Measurements from ENCODE around the gene TBC1D2B. TPM values are rescaled to one million over a fixed set of nuclear protein-coding genes. Genes with fewer than 3 reads are reported as not detected.

TBC1D2B gene
- total and polyA plus RNA-seq, 11 donors = 5.1 to 45.2 (median 10.1) TPM

DNA sequence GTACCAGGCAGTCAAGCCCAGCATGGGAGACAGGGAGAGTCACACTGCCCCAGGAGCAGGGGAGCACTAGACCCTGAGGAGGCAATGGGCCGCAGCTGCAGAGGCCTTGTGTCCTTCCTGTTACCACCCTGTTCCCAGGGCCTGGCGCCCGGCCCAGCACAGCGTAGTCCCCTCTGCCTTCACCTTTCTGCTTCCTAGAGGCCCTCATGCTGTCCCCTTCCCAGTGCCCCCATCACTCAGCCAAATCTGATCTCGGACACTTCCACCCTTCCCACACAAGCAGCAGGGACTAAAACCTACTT lies 6.9 kb upstream of the TBC1D2B start:
- peaks cover 0 to 43% (median 2%) of the 10 kb centered on the region in 12 donors for H3K4me1 ChIP-seq
- no peak overlapping the region for H3K4me3 ChIP-seq
- WGBS, 4 donors = 61 to 82% (median 66%) methylated on average over 5 of the region's 5 CpGs
- intact Hi-C loops (cut with DNase I) = no loop called here
- no peaks in the 10 kb centered on the region for H3K36me3 ChIP-seq
- H3K27ac ChIP-seq = no peak overlapping the region
- H3K9me3 ChIP-seq = no peaks in the 10 kb centered on the region
- TF ChIP-seq CTCF (IDR thresholded peaks at IDR 0.05) (no peak), POLR2A (IDR thresholded peaks at IDR 0.05) (no peak)
- ATAC-seq (peak in 3 of 4 donors; percentile 19 to 32 (median 26)), DNase-seq (no peak)
- no peaks in the 10 kb centered on the region for H3K27me3 ChIP-seq

DNA sequence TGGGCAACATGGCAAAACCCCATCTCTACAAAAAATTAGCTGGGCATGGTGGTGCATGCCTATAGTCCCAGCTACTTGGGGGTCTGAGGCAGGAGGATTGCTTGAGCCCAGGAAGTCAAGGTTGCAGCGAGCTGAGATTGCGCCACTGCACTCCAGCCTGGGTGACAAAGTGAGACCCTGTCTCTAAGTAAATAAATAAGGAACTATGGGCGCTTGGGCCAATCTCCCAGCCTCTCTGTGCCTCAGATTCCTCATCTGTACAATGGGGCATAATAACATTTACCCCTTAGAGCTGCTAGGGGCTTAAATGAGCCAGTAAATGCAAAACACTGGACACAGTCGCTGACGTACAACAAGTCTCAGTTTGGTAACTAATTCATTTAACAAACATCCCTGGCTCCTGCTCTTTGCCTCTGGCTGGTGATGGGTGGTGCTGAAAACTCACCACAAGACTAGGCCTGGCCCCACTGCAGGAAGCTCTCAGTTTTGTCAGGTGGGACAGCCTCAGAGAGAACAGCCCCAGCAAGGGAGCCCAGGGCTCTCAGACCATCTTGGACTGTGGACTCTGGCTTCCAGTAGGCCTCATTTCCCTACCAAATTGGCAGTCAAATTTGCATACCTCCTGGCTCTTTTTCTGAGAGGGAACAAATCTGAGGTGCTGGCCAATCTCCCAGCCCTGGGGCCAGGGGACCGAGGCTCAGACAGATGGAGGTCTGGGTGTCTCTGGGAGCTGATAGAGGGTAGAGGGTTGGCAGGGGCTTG lies 6.4 kb upstream of the TBC1D2B start:
- intact Hi-C loops (cut with DNase I) = no loop called here
- no peak overlapping the region for H3K27ac ChIP-seq
- H3K27me3 ChIP-seq = no peaks in the 10 kb centered on the region
- no peaks in the 10 kb centered on the region for H3K9me3 ChIP-seq
- H3K4me3 ChIP-seq = no peak overlapping the region
- ATAC-seq = no peak
- DNase-seq = no peak
- 89 to 93% (median 92%) methylated on average over 6 of the region's 6 CpGs for WGBS, 4 donors
- H3K4me1 ChIP-seq = peaks cover 0 to 43% (median 2%) of the 10 kb centered on the region in 12 donors
- TF ChIP-seq POLR2A (IDR thresholded peaks at IDR 0.05) (no peak), CTCF (IDR thresholded peaks at IDR 0.05) (no peak)
- no peaks in the 10 kb centered on the region for H3K36me3 ChIP-seq

DNA sequence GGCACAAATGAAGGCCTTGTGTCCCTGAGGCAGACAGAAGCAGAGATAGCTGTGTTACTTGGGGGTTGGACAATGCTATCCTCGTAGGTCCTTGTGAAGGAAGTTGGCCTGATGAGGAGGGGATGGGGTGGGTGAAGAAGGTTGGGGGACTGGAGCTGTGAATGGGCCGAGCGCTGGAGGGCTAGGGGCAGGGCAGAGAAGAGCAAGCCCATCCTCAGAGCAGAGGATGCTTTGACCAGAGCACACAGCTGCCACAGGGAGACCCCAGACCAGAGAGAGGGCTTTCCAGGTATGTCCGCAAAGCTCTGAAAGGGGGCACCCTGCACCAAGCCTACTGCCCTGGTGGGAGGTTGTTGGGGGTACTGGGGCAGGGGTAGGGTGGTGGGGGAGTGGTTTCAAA lies 5.7 kb upstream of the TBC1D2B start:
- Histone ChIP-seq H3K9me3 (no peaks in the 10 kb centered on the region), H3K27me3 (no peaks in the 10 kb centered on the region), H3K27ac (peak overlapping the region in 1 of 12 donors; percentile 66), H3K36me3 (no peaks in the 10 kb centered on the region), H3K4me1 (peaks cover 0 to 39% (median 4%) of the 10 kb centered on the region in 12 donors), H3K4me3 (no peak overlapping the region)
- DNase-seq (no peak), ATAC-seq (no peak)
- 88 to 99% (median 92%) methylated on average over 4 of the region's 4 CpGs for WGBS, 4 donors
- TF ChIP-seq POLR2A (IDR thresholded peaks at IDR 0.05) (no peak), CTCF (IDR thresholded peaks at IDR 0.05) (no peak)
- intact Hi-C loops (cut with DNase I) = no loop called here

GRCh38 chr15:78082743-78083110 lies 5.2 kb upstream of the TBC1D2B start:
- Histone ChIP-seq H3K9me3 (no peaks in the 10 kb centered on the region), H3K27ac (peak overlapping the region in 1 of 12 donors; percentile 66), H3K27me3 (no peaks in the 10 kb centered on the region), H3K4me1 (peaks cover 0 to 35% (median 7%) of the 10 kb centered on the region in 12 donors), H3K36me3 (no peaks in the 10 kb centered on the region), H3K4me3 (no peak overlapping the region)
- ATAC-seq (peak in 1 of 4 donors; percentile 9), DNase-seq (no peak)
- WGBS, 4 donors = 89 to 100% (median 97%) methylated on average over 1 of the region's 1 CpG; no CpG with 5 or more reads in 1 of the 4 donors
- intact Hi-C loops (cut with DNase I) = no loop called here
- TF ChIP-seq CTCF (IDR thresholded peaks at IDR 0.05) (no peak), POLR2A (IDR thresholded peaks at IDR 0.05) (no peak)

Data from heart left ventricle (tissue), 16 donors.